Endothelial cell (in vitro differentiated cells): ENCODE measurements around the gene SLC38A11. TPM values are rescaled to one million over a fixed set of nuclear protein-coding genes. Genes with fewer than 3 reads are reported as not detected.

Experiments
- DNase-seq: peaks from one replicate; pipeline ENCODE4 v3.0.0; 2021; ENCODE audit warnings: low spot score
- H3K27ac Mint-ChIP-seq: one replicate; pipeline ENCODE4 v1.8.0; 2021; ENCODE audit warnings: mixed read lengths, inconsistent platforms; ENCODE audit not compliant: unreplicated experiment
- H3K27me3 Mint-ChIP-seq: one replicate; pipeline ENCODE4 v1.8.0; 2021; ENCODE audit warnings: mild to moderate bottlenecking, moderate library complexity, mixed read lengths, inconsistent platforms; ENCODE audit not compliant: unreplicated experiment
- H3K36me3 Mint-ChIP-seq: one replicate; pipeline ENCODE4 v1.8.0; 2021; ENCODE audit warnings: mild to moderate bottlenecking, low read depth, mixed read lengths, inconsistent platforms; ENCODE audit not compliant: unreplicated experiment
- H3K4me1 Mint-ChIP-seq: one replicate; pipeline ENCODE4 v1.8.0; 2021; ENCODE audit warnings: mild to moderate bottlenecking, mixed read lengths, inconsistent platforms; ENCODE audit not compliant: unreplicated experiment
- H3K4me3 Mint-ChIP-seq: one replicate; pipeline ENCODE4 v1.8.0; 2021; ENCODE audit warnings: mild to moderate bottlenecking, mixed read lengths, inconsistent platforms; ENCODE audit not compliant: unreplicated experiment
- H3K9me3 Mint-ChIP-seq: one replicate; pipeline ENCODE4 v1.8.0; 2021; ENCODE audit warnings: mixed read lengths, inconsistent platforms; ENCODE audit not compliant: unreplicated experiment
- CTCF ChIP-seq: fragments of 200-600 bp; sonication (generic); IDR thresholded peaks from one replicate; pipeline ENCODE4 v1.5.0; 2021; ENCODE audit warnings: antibody characterized with exemption; ENCODE audit not compliant: unreplicated experiment
- total RNA-seq: library from RNA; stranded (reverse); fragmentation: NEBNext Ultra II Directional; extraction: Animal tissue kit (Norgen Biotek cat#: 25700); gene quantifications from one replicate; pipeline ENCODE4 v1.2.1, GENCODE V29; 2021; ENCODE audit not compliant: unreplicated experiment

SLC38A11 gene
- total RNA-seq, 1 donor from 2014 or later, result not detected

GRCh38 chr2:164877927-164878326 lies 77.4 kb downstream of the SLC38A11 start:
- Mint-ChIP-seq H3K27me3 (peaks cover 1% of the 10 kb centered on the region), H3K4me1 (no peaks in the 10 kb centered on the region)

GRCh38 chr2:164877169-164877568 lies 78.2 kb downstream of the SLC38A11 start:
- no peak for DNase-seq
- TF ChIP-seq CTCF, result no peak
- H3K9me3 Mint-ChIP-seq, result no peaks in the 10 kb centered on the region
- no peak overlapping the region for H3K27ac Mint-ChIP-seq
- no peaks in the 10 kb centered on the region for H3K4me1 Mint-ChIP-seq
- no peak overlapping the region for H3K4me3 Mint-ChIP-seq
- no peaks in the 10 kb centered on the region for H3K36me3 Mint-ChIP-seq
- peaks cover 1% of the 10 kb centered on the region for H3K27me3 Mint-ChIP-seq

More at GRCh38 chr2:164877927-164878326, 77.4 kb downstream of the SLC38A11 start:
- Mint-ChIP-seq H3K27ac (no peak overlapping the region), H3K9me3 (no peaks in the 10 kb centered on the region), H3K36me3 (no peaks in the 10 kb centered on the region), H3K4me3 (no peak overlapping the region)
- DNase-seq, result no peak
- TF ChIP-seq CTCF, result no peak

GRCh38 chr2:164875334-164876205 lies 79.8 kb downstream of the SLC38A11 start:
- H3K36me3 Mint-ChIP-seq, result no peaks in the 10 kb centered on the region
- no peaks in the 10 kb centered on the region for H3K4me1 Mint-ChIP-seq
- H3K27me3 Mint-ChIP-seq, result peaks cover 1% of the 10 kb centered on the region
- no peak overlapping the region for H3K4me3 Mint-ChIP-seq
- TF ChIP-seq CTCF, result no peak
- no peak for DNase-seq
- H3K9me3 Mint-ChIP-seq, result no peaks in the 10 kb centered on the region
- H3K27ac Mint-ChIP-seq, result no peak overlapping the region

- TF ChIP-seq CTCF, result no peak
- Mint-ChIP-seq H3K4me3 (no peak overlapping the region), H3K27me3 (no peaks in the 10 kb centered on the region), H3K4me1 (no peaks in the 10 kb centered on the region), H3K27ac (no peak overlapping the region), H3K9me3 (no peaks in the 10 kb centered on the region), H3K36me3 (no peaks in the 10 kb centered on the region)
- no peak for DNase-seq
These were observed 82.0 kb downstream of the SLC38A11 start for GRCh38 chr2:164873210-164873908.

GRCh38 chr2:164871404-164871803 lies 83.9 kb downstream of the SLC38A11 start:
- Mint-ChIP-seq H3K36me3 (no peaks in the 10 kb centered on the region), H3K27ac (no peak overlapping the region), H3K4me3 (no peak overlapping the region), H3K4me1 (no peaks in the 10 kb centered on the region), H3K27me3 (no peaks in the 10 kb centered on the region), H3K9me3 (no peaks in the 10 kb centered on the region)
- TF ChIP-seq CTCF, result no peak
- no peak for DNase-seq
